ENCODE data around the gene SAMM50. TPM values are rescaled to one million over a fixed set of nuclear protein-coding genes. Genes with fewer than 3 reads are reported as not detected.

Gene SAMM50
- total RNA-seq, 1 experiment from 2014 or later: 55.3 TPM

GRCh38 chr22:43975041-43975440, 19.8 kb downstream of the SAMM50 start:
- no peak overlapping the region for H3K27ac Mint-ChIP-seq (ENCODE audit: unreplicated experiment)
- no peaks in the 10 kb centered on the region for H3K9me3 Mint-ChIP-seq (ENCODE audit: low read depth, unreplicated experiment)
- H3K36me3 Mint-ChIP-seq (ENCODE audit: insufficient read depth, unreplicated experiment): peaks cover 25% of the 10 kb centered on the region
- H3K4me3 Mint-ChIP-seq (ENCODE audit: low read depth, unreplicated experiment): no peak overlapping the region
- TF ChIP-seq CTCF (IDR thresholded peaks at IDR 0.05; ENCODE audit: unreplicated experiment): no peak
- DNase-seq: no peak
- intact Hi-C loops (cut with micrococcal nuclease; ENCODE audit: unreplicated experiment): no loop called here
- BruUV-seq (replicated peaks): no TSS peak
- CTCF ChIA-PET: no interaction called here
- no peaks in the 10 kb centered on the region for H3K4me1 Mint-ChIP-seq (ENCODE audit: low read depth, unreplicated experiment)
- no peaks in the 10 kb centered on the region for H3K27me3 Mint-ChIP-seq (ENCODE audit: unreplicated experiment)

- intact Hi-C loops (cut with micrococcal nuclease; ENCODE audit: unreplicated experiment): no loop called here
- TF ChIP-seq CTCF (IDR thresholded peaks at IDR 0.05; ENCODE audit: unreplicated experiment): no peak
- CTCF ChIA-PET: no interaction called here
- DNase-seq: no peak
- BruUV-seq (replicated peaks): no TSS peak
- Mint-ChIP-seq H3K9me3 (ENCODE audit: low read depth, unreplicated experiment) (no peaks in the 10 kb centered on the region), H3K4me3 (ENCODE audit: low read depth, unreplicated experiment) (no peak overlapping the region), H3K36me3 (ENCODE audit: insufficient read depth, unreplicated experiment) (peaks cover 34% of the 10 kb centered on the region), H3K4me1 (ENCODE audit: low read depth, unreplicated experiment) (no peaks in the 10 kb centered on the region), H3K27me3 (ENCODE audit: unreplicated experiment) (no peaks in the 10 kb centered on the region), H3K27ac (ENCODE audit: unreplicated experiment) (no peak overlapping the region)
These were observed 21.9 kb downstream of the SAMM50 start for GRCh38 chr22:43976861-43977795.

- DNase-seq: no peak
- Mint-ChIP-seq H3K9me3 (ENCODE audit: low read depth, unreplicated experiment) (no peaks in the 10 kb centered on the region), H3K4me3 (ENCODE audit: low read depth, unreplicated experiment) (no peak overlapping the region), H3K27me3 (ENCODE audit: unreplicated experiment) (no peaks in the 10 kb centered on the region), H3K27ac (ENCODE audit: unreplicated experiment) (no peak overlapping the region), H3K4me1 (ENCODE audit: low read depth, unreplicated experiment) (no peaks in the 10 kb centered on the region), H3K36me3 (ENCODE audit: insufficient read depth, unreplicated experiment) (peaks cover 34% of the 10 kb centered on the region)
- CTCF ChIA-PET: no interaction called here
- intact Hi-C loops (cut with micrococcal nuclease; ENCODE audit: unreplicated experiment): no loop called here
- BruUV-seq (replicated peaks): no TSS peak
- TF ChIP-seq CTCF (IDR thresholded peaks at IDR 0.05; ENCODE audit: unreplicated experiment): no peak
These were observed 23.3 kb downstream of the SAMM50 start for GRCh38 chr22:43978558-43978957.

- no peak for TF ChIP-seq CTCF (IDR thresholded peaks at IDR 0.05; ENCODE audit: unreplicated experiment)
- H3K27me3 Mint-ChIP-seq (ENCODE audit: unreplicated experiment): no peaks in the 10 kb centered on the region
- CTCF ChIA-PET: no interaction called here
- H3K9me3 Mint-ChIP-seq (ENCODE audit: low read depth, unreplicated experiment): no peaks in the 10 kb centered on the region
- H3K36me3 Mint-ChIP-seq (ENCODE audit: insufficient read depth, unreplicated experiment): peaks cover 32% of the 10 kb centered on the region
- H3K4me3 Mint-ChIP-seq (ENCODE audit: low read depth, unreplicated experiment): no peak overlapping the region
- BruUV-seq (replicated peaks): no TSS peak
- no peaks in the 10 kb centered on the region for H3K4me1 Mint-ChIP-seq (ENCODE audit: low read depth, unreplicated experiment)
- no peak overlapping the region for H3K27ac Mint-ChIP-seq (ENCODE audit: unreplicated experiment)
- intact Hi-C loops (cut with micrococcal nuclease; ENCODE audit: unreplicated experiment): no loop called here
- no peak for DNase-seq
These were observed 25.3 kb downstream of the SAMM50 start for GRCh38 chr22:43980579-43980978.
